Measurements from ENCODE around the gene RRAD.

- TF ChIP-seq CTCF (IDR thresholded peaks at IDR 0.05; ENCODE audit: poor library complexity, severe bottlenecking) (no peak), EP300 (conservative IDR thresholded peaks at IDR 0.05; ENCODE audit: poor library complexity, severe bottlenecking) (no peak), EZH2 (IDR thresholded peaks at IDR 0.05; ENCODE audit: borderline replicate concordance, insufficient read depth, low read length, poor library complexity, severe bottlenecking) (no peak)
These were observed at the start of gene RRAD for GRCh38 chr16:66925322-66925840.
